Sigmoid colon (tissue), 7 donors: ENCODE measurements around the gene TMEM247. TPM values are rescaled to one million over a fixed set of nuclear protein-coding genes. Genes with fewer than 3 reads are reported as not detected.

ENCODE experiments used
- DNase-seq: peaks from one replicate; pipeline ENCODE4 v3.0.0-alpha.2; 2019
- H3K27ac ChIP-seq, 4 donors: fragments of 200-600 bp; sonication (generic); one replicate each; pipeline ENCODE4 v1.5.1; 2016 to 2019; ENCODE audit warnings: mild to moderate bottlenecking in 1 of 4
- H3K27me3 ChIP-seq, 3 donors: fragments of 200-600 bp; sonication (generic); one replicate each; pipeline ENCODE4 v1.5.1; 2019; ENCODE audit warnings: mild to moderate bottlenecking in 1 of 3
- H3K36me3 ChIP-seq, 4 donors: fragments of 200-600 bp; sonication (generic); one replicate each; pipeline ENCODE4 v1.5.1; 2016 to 2019
- H3K4me1 ChIP-seq, 4 donors: fragments of 200-600 bp; sonication (generic); one replicate each; pipeline ENCODE4 v1.5.1; 2017 to 2019
- H3K4me3 ChIP-seq, 4 donors: fragments of 200-600 bp; sonication (generic); one replicate each; pipeline ENCODE4 v1.5.1; 2017 to 2019; ENCODE audit warnings: mild to moderate bottlenecking in 2 of 4, moderate library complexity in 1 of 4
- H3K9me3 ChIP-seq, 4 donors: fragments of 200-600 bp in 3 of 4; sonication (generic) in 3 of 4; one replicate each; pipeline versions ENCODE4 v1.5.1 to v1.6.1; 2013 to 2019
- EP300 ChIP-seq, 4 donors: sonication (generic); formaldehyde crosslinking; IDR thresholded peaks; one replicate each; pipeline ENCODE4 v1.6.1; 2017; ENCODE audit warnings: antibody characterized with exemption in 4 of 4
- POLR2A ChIP-seq, 2 donors: fragments of 450-650 bp; IDR thresholded peaks; one replicate each; pipeline ENCODE4 v1.6.1; 2016; ENCODE audit warnings: antibody characterized with exemption in 2 of 2, mild to moderate bottlenecking in 2 of 2, moderate library complexity in 2 of 2
- POLR2AphosphoS5 ChIP-seq, 4 donors: sonication (generic); formaldehyde crosslinking; IDR thresholded peaks; one replicate each; pipeline ENCODE4 v1.6.1; 2017; ENCODE audit warnings: antibody characterized with exemption in 4 of 4
- WGBS, 2 donors: extraction: QIAGEN DNeasy Blood & Tissue Kit; methylation state at CpG; one replicate each; pipeline ENCODE4 v1.1.7; 2013; 5-methylcytosine and 5-hydroxymethylcytosine counted together
- intact Hi-C: fragments of 100-400 bp; cut with DNase I; formaldehyde crosslinking; loops from one replicate; pipeline ENCODE4 v1.15.1; 2023
- polyA plus RNA-seq, 3 donors: library from polyadenylated mRNA; stranded (reverse); fragments of 200-250 nt; gene quantifications; one replicate each; pipeline ENCODE4 v1.2.3, GENCODE V29; 2013
- total RNA-seq, 4 donors: library from RNA; depleted of rRNA; stranded (reverse); fragments of >200 nt; gene quantifications; one replicate each; pipeline ENCODE4 v1.1.0, GENCODE V29; 2016
- TF ChIP-seq, protein P1 (sequence below), 4 experiments: fragments of 450-650 bp in 3 of 4; fragments of 200-600 bp in 1 of 4; IDR thresholded peaks; one replicate each; pipeline ENCODE4 v1.5.1; 2016 to 2019; ENCODE audit warnings: antibody characterized with exemption in 4 of 4, mild to moderate bottlenecking in 3 of 4, moderate library complexity in 2 of 4
- donor health status: healthy with polysubstance abuse.
- donor health status: Bipolar disorder and iron deficiency.
- donor health status: healthy.

Gene TMEM247
- total and polyA plus RNA-seq, 7 donors: not detected

DNA sequence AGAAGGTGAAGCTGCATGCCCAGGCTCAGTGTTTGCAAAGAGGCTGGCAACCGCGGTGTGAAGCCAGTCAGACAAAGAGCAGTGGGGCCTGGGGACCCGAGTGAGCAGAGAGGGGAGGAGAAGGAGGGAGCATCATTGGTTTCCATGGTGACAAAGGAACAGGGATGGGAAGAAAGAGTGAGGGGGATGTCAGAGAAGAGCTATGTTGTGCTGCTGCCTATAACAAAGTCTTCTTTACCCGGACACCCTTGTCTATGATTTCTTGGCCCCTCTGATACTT, 14.5 kb downstream of the TMEM247 start:
- TF ChIP-seq POLR2AphosphoS5 (IDR thresholded peaks at IDR 0.05) (no peak), EP300 (IDR thresholded peaks at IDR 0.05) (no peak), POLR2A (IDR thresholded peaks at IDR 0.05) (no peak)
- TF ChIP-seq, protein P1, sequence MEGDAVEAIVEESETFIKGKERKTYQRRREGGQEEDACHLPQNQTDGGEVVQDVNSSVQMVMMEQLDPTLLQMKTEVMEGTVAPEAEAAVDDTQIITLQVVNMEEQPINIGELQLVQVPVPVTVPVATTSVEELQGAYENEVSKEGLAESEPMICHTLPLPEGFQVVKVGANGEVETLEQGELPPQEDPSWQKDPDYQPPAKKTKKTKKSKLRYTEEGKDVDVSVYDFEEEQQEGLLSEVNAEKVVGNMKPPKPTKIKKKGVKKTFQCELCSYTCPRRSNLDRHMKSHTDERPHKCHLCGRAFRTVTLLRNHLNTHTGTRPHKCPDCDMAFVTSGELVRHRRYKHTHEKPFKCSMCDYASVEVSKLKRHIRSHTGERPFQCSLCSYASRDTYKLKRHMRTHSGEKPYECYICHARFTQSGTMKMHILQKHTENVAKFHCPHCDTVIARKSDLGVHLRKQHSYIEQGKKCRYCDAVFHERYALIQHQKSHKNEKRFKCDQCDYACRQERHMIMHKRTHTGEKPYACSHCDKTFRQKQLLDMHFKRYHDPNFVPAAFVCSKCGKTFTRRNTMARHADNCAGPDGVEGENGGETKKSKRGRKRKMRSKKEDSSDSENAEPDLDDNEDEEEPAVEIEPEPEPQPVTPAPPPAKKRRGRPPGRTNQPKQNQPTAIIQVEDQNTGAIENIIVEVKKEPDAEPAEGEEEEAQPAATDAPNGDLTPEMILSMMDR (IDR thresholded peaks at IDR 0.05): no peak
- 70 to 78% methylated on average over 4 of the region's 4 CpGs for WGBS, 2 donors
- peak overlapping the region in 3 of 4 donors; percentile 17 to 71 (median 38) for H3K27ac ChIP-seq

DNA sequence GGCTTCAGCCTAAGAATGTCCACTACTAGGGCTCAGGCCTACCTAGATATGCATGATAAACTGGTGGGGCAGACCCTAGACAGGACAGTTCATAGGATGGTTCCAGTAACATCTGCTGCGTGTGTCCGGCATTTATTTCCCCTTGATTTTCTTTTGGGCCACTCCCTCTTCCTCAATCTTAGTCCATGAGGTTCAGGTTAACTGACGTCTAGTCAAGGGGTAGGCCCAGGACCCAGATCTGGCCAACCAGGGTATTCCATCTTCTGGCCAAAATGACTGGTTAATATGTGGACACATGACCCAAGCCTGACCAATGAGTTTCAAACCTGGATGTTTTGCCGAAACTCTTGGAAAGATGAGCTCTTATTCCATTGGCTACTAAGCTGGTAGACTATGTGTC, 15.2 kb downstream of the TMEM247 start:
- Histone ChIP-seq H3K4me3 (no peak overlapping the region), H3K4me1 (peaks cover 0 to 29% (median 20%) of the 10 kb centered on the region in 4 donors), H3K27me3 (no peaks in the 10 kb centered on the region), H3K36me3 (no peaks in the 10 kb centered on the region), H3K27ac (no peak overlapping the region), H3K9me3 (no peaks in the 10 kb centered on the region)
- 83 to 85% methylated on average over 4 of the region's 4 CpGs for WGBS, 2 donors
- intact Hi-C loops: no loop called here
- DNase-seq: no peak
- TF ChIP-seq POLR2AphosphoS5 (IDR thresholded peaks at IDR 0.05): no peak
- TF ChIP-seq EP300 (IDR thresholded peaks at IDR 0.05): no peak
- TF ChIP-seq, protein P1 (IDR thresholded peaks at IDR 0.05): no peak
- no peak for TF ChIP-seq POLR2A (IDR thresholded peaks at IDR 0.05)

More for the DNA sequence above, 14.5 kb downstream of the TMEM247 start:
- no peak overlapping the region for H3K4me3 ChIP-seq
- H3K4me1 ChIP-seq: peaks cover 0 to 30% (median 17%) of the 10 kb centered on the region in 4 donors
- intact Hi-C loops: no loop called here
- H3K36me3 ChIP-seq: no peaks in the 10 kb centered on the region
- H3K9me3 ChIP-seq: no peaks in the 10 kb centered on the region
- no peak for DNase-seq
- no peaks in the 10 kb centered on the region for H3K27me3 ChIP-seq

DNA sequence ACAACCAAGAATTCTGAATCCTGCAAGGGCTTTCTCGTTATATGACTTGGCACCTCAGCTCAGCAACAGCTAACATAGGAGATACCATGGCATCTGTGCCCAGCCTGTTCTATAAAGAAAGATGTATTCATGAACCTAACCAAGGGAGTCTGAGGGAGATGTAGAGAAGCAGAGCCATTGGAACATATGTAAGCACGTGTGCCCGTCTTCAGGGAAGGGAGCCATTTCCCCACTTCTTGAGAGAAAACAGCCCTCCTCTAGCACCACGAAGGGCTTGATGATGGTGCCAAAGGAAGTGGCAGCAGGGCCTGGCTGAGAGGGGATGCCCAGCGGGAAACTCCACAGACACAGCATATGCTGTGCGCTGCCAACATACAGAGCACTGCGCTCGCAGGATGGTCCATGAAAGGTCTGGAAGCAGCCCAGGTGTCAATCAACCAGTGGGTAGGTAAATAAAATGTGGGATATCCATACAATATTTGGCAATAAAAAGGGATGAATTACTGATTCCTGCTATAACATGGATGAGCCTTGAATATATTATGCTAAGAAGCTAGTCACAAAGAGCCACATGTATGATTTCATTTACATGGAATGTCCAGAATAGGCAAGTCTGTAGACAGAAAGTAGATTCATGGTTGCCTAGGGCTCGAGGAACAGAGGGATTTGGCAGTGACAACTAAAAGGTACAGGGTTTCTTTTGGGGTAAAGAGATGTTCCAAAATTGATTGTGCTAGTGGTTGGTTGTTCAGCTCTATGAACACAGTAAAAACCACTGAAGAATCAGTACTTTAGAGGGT, 16.1 kb downstream of the TMEM247 start:
- H3K27ac ChIP-seq: no peak overlapping the region
- no peaks in the 10 kb centered on the region for H3K9me3 ChIP-seq
- DNase-seq: no peak
- TF ChIP-seq POLR2AphosphoS5 (IDR thresholded peaks at IDR 0.05) (no peak), POLR2A (IDR thresholded peaks at IDR 0.05) (no peak), EP300 (IDR thresholded peaks at IDR 0.05) (no peak)
- TF ChIP-seq, protein P1 (IDR thresholded peaks at IDR 0.05): no peak
- intact Hi-C loops: no loop called here
- peaks cover 0 to 24% (median 14%) of the 10 kb centered on the region in 4 donors for H3K4me1 ChIP-seq
- H3K27me3 ChIP-seq: no peaks in the 10 kb centered on the region
- H3K36me3 ChIP-seq: no peaks in the 10 kb centered on the region
- WGBS, 2 donors: 88 to 91% methylated on average over 9 of the region's 9 CpGs
- no peak overlapping the region for H3K4me3 ChIP-seq

DNA sequence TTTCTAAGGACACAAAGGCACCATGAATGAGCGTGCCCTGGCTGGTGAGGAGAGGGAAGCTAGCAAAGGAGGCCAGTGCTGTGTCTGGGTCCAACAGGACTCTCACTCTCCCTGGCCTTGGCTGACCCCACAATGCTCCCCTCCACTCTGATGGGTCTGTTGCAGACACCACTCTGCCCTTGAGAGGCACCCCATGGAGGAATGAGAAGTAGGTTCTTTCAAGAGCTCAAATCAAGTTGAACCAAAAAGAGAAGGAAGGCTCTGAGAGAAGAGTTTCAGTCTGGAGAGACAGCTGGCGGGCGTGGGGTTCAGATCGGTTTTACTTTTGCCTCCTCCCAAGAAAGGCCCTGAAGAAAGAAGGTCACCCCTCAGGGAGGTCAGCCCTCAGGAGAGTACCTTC, 18.4 kb downstream of the TMEM247 start:
- WGBS, 2 donors: 87 to 89% methylated on average over 4 of the region's 4 CpGs
- H3K4me3 ChIP-seq: no peak overlapping the region
- no peaks in the 10 kb centered on the region for H3K9me3 ChIP-seq
- no peaks in the 10 kb centered on the region for H3K36me3 ChIP-seq
- H3K4me1 ChIP-seq: peaks cover 0 to 19% (median 10%) of the 10 kb centered on the region in 4 donors
- intact Hi-C loops: no loop called here
- H3K27me3 ChIP-seq: no peaks in the 10 kb centered on the region
- no peak for TF ChIP-seq EP300 (IDR thresholded peaks at IDR 0.05)
- no peak for TF ChIP-seq POLR2A (IDR thresholded peaks at IDR 0.05)
- no peak for TF ChIP-seq POLR2AphosphoS5 (IDR thresholded peaks at IDR 0.05)
- TF ChIP-seq, protein P1 (IDR thresholded peaks at IDR 0.05): no peak
- no peak overlapping the region for H3K27ac ChIP-seq
- no peak for DNase-seq
